GM20000 (cell line): Measurements from ENCODE around the gene RIPK4.
"Not testable (repeated sequence)": the region's sequence is repeated elsewhere in the genome, so short reads cannot be mapped to it uniquely, and the experiment has no call there.

Experiments
- DNase-seq: peaks from one replicate; pipeline ENCODE4 v3.0.0; 2012; ENCODE audit warnings: low spot score
- TF ChIP-seq, protein P1 (sequence below): IDR thresholded peaks from 2 replicates; pipeline ENCODE4 v1.5.1; 2012; ENCODE audit warnings: mild to moderate bottlenecking, control low read depth; ENCODE audit errors: extremely low read depth, missing control alignments

Gene RIPK4

DNA sequence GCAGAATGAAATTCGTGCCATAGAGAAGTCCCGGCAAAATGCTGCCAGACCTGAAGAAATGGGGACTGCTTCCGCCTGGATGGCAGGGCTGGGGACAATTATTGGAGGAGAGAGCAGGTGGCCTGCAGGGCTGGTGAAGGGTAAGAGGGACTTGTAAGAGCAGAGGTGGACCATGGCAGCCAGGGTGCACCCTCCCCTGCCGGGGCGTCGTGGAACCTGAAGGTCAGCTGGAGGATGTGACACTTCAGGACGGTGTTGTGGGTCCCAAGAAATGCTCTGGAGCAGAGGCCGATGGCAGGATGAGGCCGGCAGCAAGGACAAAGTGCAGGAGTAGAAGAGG is 40.3 kb downstream of the RIPK4 start:
- TF ChIP-seq, protein P1, sequence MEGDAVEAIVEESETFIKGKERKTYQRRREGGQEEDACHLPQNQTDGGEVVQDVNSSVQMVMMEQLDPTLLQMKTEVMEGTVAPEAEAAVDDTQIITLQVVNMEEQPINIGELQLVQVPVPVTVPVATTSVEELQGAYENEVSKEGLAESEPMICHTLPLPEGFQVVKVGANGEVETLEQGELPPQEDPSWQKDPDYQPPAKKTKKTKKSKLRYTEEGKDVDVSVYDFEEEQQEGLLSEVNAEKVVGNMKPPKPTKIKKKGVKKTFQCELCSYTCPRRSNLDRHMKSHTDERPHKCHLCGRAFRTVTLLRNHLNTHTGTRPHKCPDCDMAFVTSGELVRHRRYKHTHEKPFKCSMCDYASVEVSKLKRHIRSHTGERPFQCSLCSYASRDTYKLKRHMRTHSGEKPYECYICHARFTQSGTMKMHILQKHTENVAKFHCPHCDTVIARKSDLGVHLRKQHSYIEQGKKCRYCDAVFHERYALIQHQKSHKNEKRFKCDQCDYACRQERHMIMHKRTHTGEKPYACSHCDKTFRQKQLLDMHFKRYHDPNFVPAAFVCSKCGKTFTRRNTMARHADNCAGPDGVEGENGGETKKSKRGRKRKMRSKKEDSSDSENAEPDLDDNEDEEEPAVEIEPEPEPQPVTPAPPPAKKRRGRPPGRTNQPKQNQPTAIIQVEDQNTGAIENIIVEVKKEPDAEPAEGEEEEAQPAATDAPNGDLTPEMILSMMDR = no peak
- no peak for DNase-seq

DNA sequence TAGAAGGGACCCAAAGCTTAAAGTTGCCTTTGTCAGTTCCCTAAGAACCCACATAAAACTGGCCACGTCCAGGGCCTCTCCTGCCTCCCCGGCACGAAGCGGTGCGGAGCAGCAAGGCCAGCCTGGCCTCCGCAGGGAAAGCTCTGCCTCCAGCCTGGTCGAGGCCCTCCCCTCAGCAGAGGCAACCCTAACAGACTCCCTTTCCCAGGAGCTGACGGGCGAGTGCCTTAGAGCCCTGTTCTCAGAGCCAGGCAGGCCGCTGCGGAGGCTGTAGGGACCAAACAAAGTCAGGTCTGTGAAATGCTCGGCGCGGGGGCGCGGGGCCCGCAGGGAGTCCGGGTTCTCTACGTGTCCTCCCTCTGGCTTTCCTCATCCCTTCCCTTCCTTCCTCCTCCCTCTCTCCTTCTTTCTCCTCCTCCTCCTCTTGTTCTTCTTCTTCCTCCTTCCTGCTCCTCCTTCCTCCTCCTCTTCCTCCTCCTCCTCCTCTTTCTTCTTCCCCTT is 40.7 kb downstream of the RIPK4 start:
- DNase-seq = no peak
- TF ChIP-seq, protein P1 = no peak

DNA sequence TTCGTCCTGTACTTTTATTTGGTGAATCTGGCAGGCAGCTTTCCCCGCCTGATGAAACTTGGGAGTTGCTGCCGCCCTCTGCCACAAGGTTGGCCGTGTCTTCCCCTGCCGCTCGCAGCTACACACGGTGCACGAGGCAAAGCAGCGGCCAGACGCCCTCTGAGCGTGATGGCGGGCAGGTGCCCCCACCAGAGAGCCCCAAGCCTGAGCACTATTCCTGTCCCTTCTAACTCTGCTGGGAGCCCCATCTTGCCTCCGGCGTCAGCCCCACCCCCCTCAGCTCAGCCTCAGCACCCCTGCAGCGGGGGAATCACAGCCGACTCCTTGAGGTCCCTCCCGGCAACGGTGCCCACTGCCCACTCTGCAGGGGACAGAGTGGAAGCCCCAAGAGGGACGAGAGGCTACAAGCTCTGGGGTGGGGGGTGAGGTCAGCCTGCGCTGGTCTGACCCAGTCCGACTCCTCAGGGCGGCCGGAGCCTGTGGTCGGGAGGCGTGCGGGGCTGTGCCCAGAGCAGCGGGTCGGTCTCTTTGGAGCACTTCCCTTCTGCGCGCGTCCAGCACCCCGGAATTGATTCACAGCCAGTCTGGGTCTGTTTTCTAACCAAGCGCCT is 41.3 kb downstream of the RIPK4 start:
- DNase-seq = no peak
- TF ChIP-seq, protein P1 = no peak

DNA sequence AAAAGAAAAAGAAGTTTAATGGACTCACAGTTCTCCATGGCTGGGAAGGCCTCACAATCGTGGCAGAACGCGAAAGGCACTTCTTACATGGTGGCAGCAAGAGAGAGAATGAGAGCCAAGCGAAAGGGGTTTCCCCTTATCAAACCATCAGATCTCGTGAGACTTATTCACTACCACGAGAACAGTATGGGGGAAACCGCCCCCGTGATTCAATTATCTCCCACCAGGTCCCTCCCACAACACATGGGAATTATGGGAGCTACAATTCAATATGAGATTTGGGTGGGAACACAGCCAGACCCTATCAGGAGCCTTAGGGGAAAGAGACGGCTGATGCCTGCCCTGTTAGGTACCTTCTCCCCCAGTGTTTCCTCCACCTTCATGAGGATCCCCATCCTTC is 43.0 kb downstream of the RIPK4 start:
- DNase-seq = not testable (repeated sequence)

DNA sequence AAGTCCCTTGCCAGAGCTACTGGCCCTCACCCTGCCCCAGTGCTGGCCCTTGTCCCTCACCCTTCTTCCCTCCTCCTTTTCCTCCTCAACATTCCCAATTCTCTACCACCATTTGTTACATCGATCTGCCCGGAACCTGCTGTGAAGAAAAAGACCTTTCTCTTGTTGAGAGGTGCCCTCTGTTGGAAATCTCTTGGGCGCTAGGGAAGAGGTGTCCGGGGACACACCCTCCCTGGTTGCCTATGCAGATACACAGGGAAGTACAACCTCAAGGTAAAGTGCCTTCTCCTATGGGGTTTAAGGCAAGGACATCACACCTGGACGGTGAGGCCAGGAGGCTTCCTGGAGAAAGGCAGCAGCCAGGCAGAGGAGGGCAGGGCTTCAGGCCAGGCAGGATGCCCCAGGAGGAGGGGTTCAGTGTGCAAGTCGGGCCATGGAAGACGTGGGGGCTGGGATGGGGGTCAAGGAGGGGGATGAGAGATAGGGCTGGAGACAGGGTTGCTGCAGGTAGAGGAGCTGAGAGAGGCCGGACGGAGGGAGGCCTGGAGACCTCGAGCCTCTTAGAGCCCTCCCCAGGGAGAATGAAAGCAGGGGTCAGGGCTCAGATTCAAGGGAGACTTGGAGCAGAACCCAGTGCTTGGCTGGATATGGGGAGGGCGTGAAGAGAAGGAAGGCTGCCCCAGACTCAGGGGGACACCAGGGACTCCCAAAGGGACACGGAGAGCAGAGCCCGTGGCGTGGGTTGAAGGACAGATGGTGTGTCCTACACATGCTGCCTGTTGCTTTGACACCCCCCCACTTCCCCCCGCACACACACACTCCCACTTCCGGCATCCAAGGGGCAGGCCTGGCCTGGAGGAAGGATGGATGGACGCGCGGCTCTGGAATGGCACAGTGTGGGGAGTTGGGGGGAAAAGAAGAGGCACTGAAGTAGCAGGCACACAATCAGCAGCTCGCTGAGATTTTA is 44.5 kb downstream of the RIPK4 start:
- DNase-seq = no peak
- TF ChIP-seq, protein P1 = no peak

DNA sequence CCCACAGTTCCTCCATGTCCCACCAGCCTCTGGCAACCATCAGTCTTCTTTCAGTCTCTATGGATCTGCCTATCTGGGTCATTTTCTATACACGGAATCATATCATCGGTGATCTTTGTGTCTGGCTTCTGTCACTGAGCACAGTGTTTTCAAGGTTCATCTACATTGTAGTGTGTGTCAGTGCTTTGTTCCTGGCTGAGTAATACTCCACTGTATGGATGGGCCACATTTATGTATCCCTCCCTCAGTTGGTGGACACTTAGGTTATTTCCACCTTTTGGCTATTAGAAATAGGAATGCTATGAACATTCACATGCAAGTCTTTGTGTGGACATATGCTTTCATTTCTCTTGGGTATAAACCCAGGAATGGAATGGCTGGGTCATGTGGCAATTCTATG is 46.6 kb downstream of the RIPK4 start:
- no peak for DNase-seq
- TF ChIP-seq, protein P1 = no peak

DNA sequence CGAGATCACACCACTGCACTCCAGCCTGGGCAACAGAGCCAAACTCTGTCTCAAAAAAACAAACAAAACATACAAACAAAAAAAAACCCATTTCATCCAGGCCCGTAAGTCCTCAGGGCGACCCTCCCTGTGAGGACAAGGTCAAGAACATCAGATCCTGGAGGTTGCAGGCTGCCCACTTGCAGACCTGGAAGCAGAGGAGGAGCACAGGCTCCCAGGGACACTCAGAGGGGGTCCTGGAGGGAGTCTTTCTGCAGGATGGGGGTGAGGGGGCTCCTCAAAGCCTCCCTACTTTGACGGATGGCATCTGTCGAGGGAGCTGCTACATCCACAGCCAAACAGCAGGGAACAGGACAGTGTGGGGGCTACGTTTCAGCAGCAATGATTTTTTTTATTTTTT is 47.2 kb downstream of the RIPK4 start:
- DNase-seq = no peak
- TF ChIP-seq, protein P1 = no peak
